MM.1S (cell line): ENCODE results near the gene MLKL.

Experiments used
- DNase-seq: peaks from one replicate; pipeline ENCODE4 v3.0.0-alpha.2; 2015
- H2AFZ ChIP-seq: fragments of 300-600 bp; sonication (generic); 2 replicates; pipeline ENCODE4 v1.6.0; 2016; ENCODE audit warnings: antibody characterized with exemption, low read length
- H3F3A ChIP-seq: fragments of 300-600 bp; sonication (generic); 2 replicates; pipeline ENCODE4 v1.6.1; 2016; ENCODE audit warnings: mild to moderate bottlenecking, antibody characterized with exemption, low read length, moderate library complexity, mixed read lengths; ENCODE audit not compliant: insufficient read depth
- H3K27ac ChIP-seq: fragments of 300-600 bp; sonication (generic); 2 replicates; pipeline ENCODE4 v1.5.1; 2016; ENCODE audit warnings: mild to moderate bottlenecking, low read length
- H3K27me3 ChIP-seq: fragments of 300-600 bp; sonication (generic); replicated peaks from 2 replicates; pipeline ENCODE4 v1.6.0; 2016; ENCODE audit warnings: low read length; ENCODE audit not compliant: insufficient read depth
- H3K36me3 ChIP-seq: fragments of 300-600 bp; sonication (generic); replicated peaks from 2 replicates; pipeline ENCODE4 v1.6.1; 2016; ENCODE audit warnings: mild to moderate bottlenecking, low read length, mixed read lengths; ENCODE audit not compliant: insufficient read depth
- H3K4me1 ChIP-seq: fragments of 300-600 bp; sonication (generic); 2 replicates; pipeline ENCODE4 v1.6.1; 2016; ENCODE audit warnings: low read length, mixed read lengths
- H3K4me2 ChIP-seq: fragments of 300-600 bp; sonication (generic); 2 replicates; pipeline ENCODE4 v1.6.0; 2016; ENCODE audit warnings: low read depth, low read length
- H3K4me3 ChIP-seq: fragments of 300-600 bp; sonication (generic); 2 replicates; pipeline ENCODE4 v1.5.1; 2016; ENCODE audit warnings: low read length, mixed read lengths
- H3K79me2 ChIP-seq: fragments of 300-600 bp; sonication (generic); 2 replicates; pipeline ENCODE4 v1.6.1; 2016; ENCODE audit warnings: mixed run types, low read length, mixed read lengths
- H3K9ac ChIP-seq: fragments of 300-600 bp; sonication (generic); 2 replicates; pipeline ENCODE4 v1.6.1; 2016; ENCODE audit warnings: low read length, mixed read lengths
- H3K9me2 ChIP-seq: fragments of 300-600 bp; sonication (generic); replicated peaks from 2 replicates; pipeline ENCODE4 v1.6.1; 2016; ENCODE audit warnings: mild to moderate bottlenecking, low read length, mixed read lengths; ENCODE audit not compliant: insufficient read depth
- H3K9me3 ChIP-seq: fragments of 300-600 bp; sonication (generic); replicated peaks from 2 replicates; pipeline ENCODE4 v1.6.1; 2016; ENCODE audit warnings: mild to moderate bottlenecking, low read length, mixed read lengths; ENCODE audit not compliant: insufficient read depth
- H4K20me1 ChIP-seq: fragments of 300-600 bp; sonication (generic); 2 replicates; pipeline ENCODE4 v1.6.1; 2016; ENCODE audit warnings: mild to moderate bottlenecking, low read length, moderate library complexity, mixed read lengths; ENCODE audit not compliant: insufficient read depth
- EZH2 ChIP-seq: fragments of 300-600 bp; sonication (generic); optimal IDR thresholded peaks from 2 replicates; pipeline ENCODE3; 2017; ENCODE audit warnings: low read depth, mild to moderate bottlenecking, antibody characterized with exemption, low read length, mixed read lengths
- EZH2phosphoT487 ChIP-seq: fragments of 300-600 bp; sonication (generic); IDR thresholded peaks from 2 replicates; pipeline ENCODE4 v1.6.1; 2018; ENCODE audit warnings: antibody characterized with exemption, low read length
- TF ChIP-seq, protein P1 (sequence below): fragments of 300-600 bp; sonication (generic); IDR thresholded peaks from 2 replicates; pipeline ENCODE4 v1.5.1; 2016; ENCODE audit warnings: antibody characterized with exemption, low read length, mixed read lengths

MLKL gene

DNA sequence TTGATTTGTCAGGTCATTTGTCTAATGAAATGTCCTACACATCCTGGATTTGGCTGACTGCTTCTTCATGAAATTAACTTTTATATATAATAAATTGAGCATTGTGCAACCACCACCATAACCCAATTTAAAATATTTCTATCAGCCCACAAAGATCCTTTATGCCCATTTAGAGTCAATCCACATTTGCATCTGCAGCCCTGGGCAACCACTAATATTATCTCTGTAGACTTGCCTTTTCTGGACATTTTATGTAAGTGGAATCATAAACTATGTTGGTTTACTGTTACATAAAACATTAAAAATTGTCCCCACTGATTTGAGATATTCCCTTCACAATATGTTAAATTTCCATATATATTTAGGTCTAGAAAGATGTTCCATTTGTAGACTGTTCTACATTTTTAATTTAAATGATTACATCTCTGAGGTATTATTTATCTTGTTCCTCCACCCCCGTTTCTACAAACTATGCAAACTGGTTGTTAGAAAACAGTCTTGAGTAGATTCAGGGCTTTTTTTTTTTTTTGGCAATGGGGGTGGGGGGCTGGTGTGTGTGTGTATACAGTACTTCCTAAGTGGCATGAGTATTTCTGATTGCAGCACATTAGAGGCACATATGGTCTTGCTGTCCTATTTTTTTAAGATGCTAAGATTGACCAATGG, 50.7 kb downstream of the MLKL start:
- Histone ChIP-seq H3K27ac (no peak overlapping the region), H3K4me2 (no peak overlapping the region), H3K27me3 (no peaks in the 10 kb centered on the region), H3K9me3 (no peaks in the 10 kb centered on the region), H4K20me1 (no peaks in the 10 kb centered on the region), H3K4me3 (no peak overlapping the region), H2AFZ (no peak overlapping the region), H3K79me2 (peaks cover 41% of the 10 kb centered on the region), H3K36me3 (no peaks in the 10 kb centered on the region), H3F3A (no peaks in the 10 kb centered on the region), H3K4me1 (no peaks in the 10 kb centered on the region), H3K9ac (no peak overlapping the region), H3K9me2 (no peaks in the 10 kb centered on the region)
- no peak for DNase-seq
- TF ChIP-seq EZH2phosphoT487 (no peak), EZH2 (no peak)
- TF ChIP-seq, protein P1, sequence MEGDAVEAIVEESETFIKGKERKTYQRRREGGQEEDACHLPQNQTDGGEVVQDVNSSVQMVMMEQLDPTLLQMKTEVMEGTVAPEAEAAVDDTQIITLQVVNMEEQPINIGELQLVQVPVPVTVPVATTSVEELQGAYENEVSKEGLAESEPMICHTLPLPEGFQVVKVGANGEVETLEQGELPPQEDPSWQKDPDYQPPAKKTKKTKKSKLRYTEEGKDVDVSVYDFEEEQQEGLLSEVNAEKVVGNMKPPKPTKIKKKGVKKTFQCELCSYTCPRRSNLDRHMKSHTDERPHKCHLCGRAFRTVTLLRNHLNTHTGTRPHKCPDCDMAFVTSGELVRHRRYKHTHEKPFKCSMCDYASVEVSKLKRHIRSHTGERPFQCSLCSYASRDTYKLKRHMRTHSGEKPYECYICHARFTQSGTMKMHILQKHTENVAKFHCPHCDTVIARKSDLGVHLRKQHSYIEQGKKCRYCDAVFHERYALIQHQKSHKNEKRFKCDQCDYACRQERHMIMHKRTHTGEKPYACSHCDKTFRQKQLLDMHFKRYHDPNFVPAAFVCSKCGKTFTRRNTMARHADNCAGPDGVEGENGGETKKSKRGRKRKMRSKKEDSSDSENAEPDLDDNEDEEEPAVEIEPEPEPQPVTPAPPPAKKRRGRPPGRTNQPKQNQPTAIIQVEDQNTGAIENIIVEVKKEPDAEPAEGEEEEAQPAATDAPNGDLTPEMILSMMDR = no peak

DNA sequence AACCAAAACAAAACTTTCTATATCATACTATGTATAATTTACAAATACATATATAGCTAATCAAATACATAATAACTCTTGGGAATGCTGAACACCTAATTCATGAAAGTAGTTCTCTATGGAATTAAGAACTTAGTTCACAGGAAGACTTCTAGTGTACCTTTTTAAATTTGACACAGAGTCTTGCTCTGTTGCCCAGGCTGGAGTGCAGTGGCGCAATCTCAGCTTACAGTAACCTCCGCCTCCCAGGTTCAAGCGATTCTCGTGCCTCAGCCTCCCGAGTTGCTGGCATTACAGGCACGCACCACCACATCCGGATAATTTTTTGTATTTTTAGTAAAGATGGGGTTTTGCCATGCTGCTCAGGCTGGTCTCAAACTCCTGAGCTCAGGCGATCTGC, 58.7 kb downstream of the MLKL start:
- Histone ChIP-seq H3K79me2 (no peaks in the 10 kb centered on the region; the same call in 1 of the 2 replicates), H3K9me3 (no peaks in the 10 kb centered on the region), H4K20me1 (no peaks in the 10 kb centered on the region), H3K36me3 (no peaks in the 10 kb centered on the region; the same call in 1 of the 2 replicates), H3K9ac (no peak overlapping the region), H3K4me3 (no peak overlapping the region), H3K27ac (no peak overlapping the region), H3K9me2 (no peaks in the 10 kb centered on the region), H3K4me1 (no peaks in the 10 kb centered on the region), H3F3A (no peaks in the 10 kb centered on the region), H3K4me2 (no peak overlapping the region), H3K27me3 (no peaks in the 10 kb centered on the region), H2AFZ (no peak overlapping the region)
- DNase-seq = no peak
- TF ChIP-seq, protein P1 = no peak
- TF ChIP-seq EZH2phosphoT487 (no peak), EZH2 (no peak)

DNA sequence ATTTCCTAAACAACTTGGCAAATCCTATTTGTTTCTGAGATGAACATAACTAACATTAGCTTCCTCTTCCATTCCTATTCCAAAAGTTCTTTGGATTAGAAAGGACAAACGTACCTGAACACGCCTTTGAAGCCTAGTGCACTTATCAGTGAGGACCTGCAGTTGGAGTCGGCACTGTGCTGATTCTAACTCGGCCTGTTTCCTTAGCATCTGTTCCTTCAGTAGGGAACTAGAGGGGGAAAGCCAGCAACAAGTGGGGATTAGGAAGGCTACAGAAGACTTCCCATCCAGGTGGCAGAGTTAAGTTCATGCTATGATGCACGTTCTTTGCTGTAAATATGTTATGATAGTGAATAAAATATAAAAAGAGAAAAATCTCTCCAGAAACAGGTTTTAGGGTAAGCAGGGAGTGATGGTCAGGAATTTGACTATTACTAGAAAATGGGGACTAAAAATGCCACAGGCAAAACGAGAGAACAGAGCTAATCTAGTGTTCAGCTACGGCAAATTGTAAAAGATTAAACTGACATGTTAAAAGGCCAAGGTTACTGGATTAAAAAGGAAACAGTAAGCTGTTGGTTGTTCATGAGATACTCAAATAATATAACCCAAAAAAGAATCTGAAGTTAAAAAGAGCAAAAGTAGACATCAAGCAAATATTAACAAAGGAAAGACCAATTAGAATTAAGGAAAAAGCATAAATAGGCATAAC, 62.8 kb downstream of the MLKL start:
- H3K4me1 ChIP-seq = no peaks in the 10 kb centered on the region
- H3K79me2 ChIP-seq = no peaks in the 10 kb centered on the region
- no peak overlapping the region for H3K4me3 ChIP-seq
- no peak overlapping the region for H3K27ac ChIP-seq
- H3K9me2 ChIP-seq = no peaks in the 10 kb centered on the region
- no peaks in the 10 kb centered on the region for H4K20me1 ChIP-seq
- H3K27me3 ChIP-seq = no peaks in the 10 kb centered on the region
- H3F3A ChIP-seq = no peaks in the 10 kb centered on the region
- H3K36me3 ChIP-seq = no peaks in the 10 kb centered on the region; the same call in 1 of the 2 replicates
- no peak overlapping the region for H3K4me2 ChIP-seq
- TF ChIP-seq EZH2phosphoT487 (no peak), EZH2 (no peak)
- TF ChIP-seq, protein P1 = no peak
- no peaks in the 10 kb centered on the region for H3K9me3 ChIP-seq
- DNase-seq = no peak
- H2AFZ ChIP-seq = no peak overlapping the region
- no peak overlapping the region for H3K9ac ChIP-seq
